Mesendoderm (in vitro differentiated cells): Measurements from ENCODE around the gene WDCP.

Experiments used
- DNase-seq: peaks from one replicate; pipeline ENCODE4 v3.0.0; 2013
- H2AK5ac ChIP-seq: 2 replicates; pipeline ENCODE4 v1.6.1; 2013; ENCODE audit warnings: low read length, inconsistent platforms
- H2BK120ac ChIP-seq: 2 replicates; pipeline ENCODE4 v1.6.1; 2013; ENCODE audit warnings: low read depth, mild to moderate bottlenecking, low read length, moderate library complexity, mixed read lengths
- H2BK15ac ChIP-seq: replicated peaks from 2 replicates; pipeline ENCODE4 v1.6.1; 2013; ENCODE audit warnings: low read depth, mild to moderate bottlenecking, moderate library complexity
- H2BK5ac ChIP-seq: 2 replicates; pipeline ENCODE4 v1.6.1; 2013; ENCODE audit warnings: low read length, inconsistent platforms
- H3K18ac ChIP-seq: 2 replicates; pipeline ENCODE4 v1.6.1; 2013; ENCODE audit warnings: mild to moderate bottlenecking, low read length, mixed read lengths
- H3K23ac ChIP-seq: one replicate; pipeline ENCODE4 v1.6.1; 2013; ENCODE audit warnings: low read length
- H3K27ac ChIP-seq: 2 replicates; pipeline ENCODE4 v1.5.1; 2013; ENCODE audit warnings: low read depth, mild to moderate bottlenecking, inconsistent platforms, low read length, moderate library complexity
- H3K27me3 ChIP-seq: 2 replicates; pipeline ENCODE4 v1.6.1; 2013; ENCODE audit warnings: low read length, control low read depth, mild to moderate bottlenecking, inconsistent platforms; ENCODE audit not compliant: insufficient read depth, poor library complexity
- H3K36me3 ChIP-seq: 2 replicates; pipeline ENCODE4 v1.6.1; 2013; ENCODE audit warnings: low read length, inconsistent platforms; ENCODE audit not compliant: control insufficient read depth, insufficient read depth
- H3K4ac ChIP-seq: one replicate; pipeline ENCODE4 v1.6.1; 2013; ENCODE audit warnings: low read depth, mild to moderate bottlenecking, low read length, moderate library complexity
- H3K4me1 ChIP-seq: 2 replicates; pipeline ENCODE4 v1.6.1; 2013; ENCODE audit warnings: low read depth, low read length, inconsistent platforms; ENCODE audit not compliant: control insufficient read depth
- H3K4me2 ChIP-seq: 2 replicates; pipeline ENCODE4 v1.6.1; 2013; ENCODE audit warnings: low read length
- H3K4me3 ChIP-seq: 2 replicates; pipeline ENCODE4 v1.5.1; 2013; ENCODE audit warnings: mild to moderate bottlenecking, low read length
- H3K56ac ChIP-seq: one replicate; pipeline ENCODE4 v1.6.1; 2013; ENCODE audit warnings: low read length
- H3K79me1 ChIP-seq: 2 replicates; pipeline ENCODE4 v1.6.1; 2013; ENCODE audit warnings: low read length, inconsistent platforms
- H3K79me2 ChIP-seq: 2 replicates; pipeline ENCODE4 v1.6.1; 2013; ENCODE audit warnings: mild to moderate bottlenecking, low read length; ENCODE audit not compliant: control insufficient read depth, insufficient read depth
- H3K9ac ChIP-seq: 2 replicates; pipeline ENCODE4 v1.6.1; 2013; ENCODE audit warnings: low read length, inconsistent platforms
- H4K5ac ChIP-seq: one replicate; pipeline ENCODE4 v1.6.1; 2013; ENCODE audit warnings: low read length
- H4K8ac ChIP-seq: one replicate; pipeline ENCODE4 v1.6.1; 2013; ENCODE audit warnings: low read depth, mild to moderate bottlenecking, control low read depth, low read length, moderate library complexity
- WGBS: extraction: QIAGEN DNeasy Blood & Tissue Kit; methylation state at CpG from one replicate; pipeline ENCODE4 v1.1.7; 2013; ENCODE audit warnings: low lambda C conversion rate, missing lambda C conversion rate; ENCODE audit not compliant: insufficient coverage; ENCODE audit errors: extremely low coverage; 5-methylcytosine and 5-hydroxymethylcytosine counted together

WDCP gene

DNA sequence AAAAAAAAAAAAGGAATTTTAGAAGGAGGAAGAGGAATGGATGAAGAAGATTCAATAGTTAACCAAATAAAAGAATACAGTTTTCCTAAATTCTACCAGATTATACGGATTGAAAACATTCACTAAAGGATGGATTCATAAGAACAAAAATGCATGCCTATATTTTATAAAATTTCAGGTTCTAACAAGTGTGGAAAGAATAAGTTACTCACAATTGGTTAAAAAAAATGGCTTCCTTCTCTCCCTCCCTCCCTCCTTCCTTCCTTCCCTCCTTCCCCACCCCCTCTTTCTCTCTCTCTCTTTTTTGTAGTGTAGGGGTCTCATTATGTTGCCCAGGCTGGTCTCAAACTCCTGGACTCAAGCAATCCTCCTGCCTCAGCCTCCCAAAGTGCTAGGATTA is 39.0 kb upstream of the WDCP start:
- no peak overlapping the region for H3K18ac ChIP-seq
- H3K79me1 ChIP-seq = no peaks in the 10 kb centered on the region
- H3K79me2 ChIP-seq = no peaks in the 10 kb centered on the region
- no peak overlapping the region for H3K4me3 ChIP-seq
- peaks cover 3% of the 10 kb centered on the region for H3K4me1 ChIP-seq
- no peak overlapping the region for H3K23ac ChIP-seq
- H2BK15ac ChIP-seq = no peak overlapping the region
- no peak overlapping the region for H3K4ac ChIP-seq
- no peak overlapping the region for H3K9ac ChIP-seq
- no peak overlapping the region for H2BK120ac ChIP-seq
- H4K5ac ChIP-seq = no peak overlapping the region
- DNase-seq = no peak
- no CpG with 5 or more reads among the region's 1 CpG for WGBS
- no peak overlapping the region for H2AK5ac ChIP-seq
- H4K8ac ChIP-seq = no peak overlapping the region
- H3K27ac ChIP-seq = no peak overlapping the region
- no peak overlapping the region for H3K4me2 ChIP-seq
- peaks cover 1% of the 10 kb centered on the region for H3K36me3 ChIP-seq
- H2BK5ac ChIP-seq = no peak overlapping the region
- no peaks in the 10 kb centered on the region for H3K27me3 ChIP-seq
- H3K56ac ChIP-seq = no peak overlapping the region

- peaks cover 3% of the 10 kb centered on the region for H3K4me1 ChIP-seq
- H2BK120ac ChIP-seq = no peak overlapping the region
- no peaks in the 10 kb centered on the region for H3K79me2 ChIP-seq
- H3K18ac ChIP-seq = peak overlapping the region; percentile 65
- peak overlapping the region; percentile 92 for H3K56ac ChIP-seq
- H2BK5ac ChIP-seq = no peak overlapping the region
- no peak overlapping the region for H3K23ac ChIP-seq
- no peak overlapping the region for H3K4ac ChIP-seq
- H4K5ac ChIP-seq = no peak overlapping the region
- H3K9ac ChIP-seq = peak overlapping the region; percentile 78
- peak overlapping the region; percentile 90 for H3K27ac ChIP-seq
- no peak for DNase-seq
- WGBS = no CpG with 5 or more reads among the region's 11 CpGs
- peak overlapping the region; percentile 49 for H3K4me3 ChIP-seq
- no peak overlapping the region for H2AK5ac ChIP-seq
- H3K4me2 ChIP-seq = peak overlapping the region; percentile 45
- no peak overlapping the region for H4K8ac ChIP-seq
- H3K27me3 ChIP-seq = no peaks in the 10 kb centered on the region
- peaks cover 1% of the 10 kb centered on the region for H3K36me3 ChIP-seq
- H3K79me1 ChIP-seq = no peaks in the 10 kb centered on the region
- no peak overlapping the region for H2BK15ac ChIP-seq
These were observed 38.0 kb upstream of the WDCP start for GRCh38 chr2:24085200-24085489.

DNA sequence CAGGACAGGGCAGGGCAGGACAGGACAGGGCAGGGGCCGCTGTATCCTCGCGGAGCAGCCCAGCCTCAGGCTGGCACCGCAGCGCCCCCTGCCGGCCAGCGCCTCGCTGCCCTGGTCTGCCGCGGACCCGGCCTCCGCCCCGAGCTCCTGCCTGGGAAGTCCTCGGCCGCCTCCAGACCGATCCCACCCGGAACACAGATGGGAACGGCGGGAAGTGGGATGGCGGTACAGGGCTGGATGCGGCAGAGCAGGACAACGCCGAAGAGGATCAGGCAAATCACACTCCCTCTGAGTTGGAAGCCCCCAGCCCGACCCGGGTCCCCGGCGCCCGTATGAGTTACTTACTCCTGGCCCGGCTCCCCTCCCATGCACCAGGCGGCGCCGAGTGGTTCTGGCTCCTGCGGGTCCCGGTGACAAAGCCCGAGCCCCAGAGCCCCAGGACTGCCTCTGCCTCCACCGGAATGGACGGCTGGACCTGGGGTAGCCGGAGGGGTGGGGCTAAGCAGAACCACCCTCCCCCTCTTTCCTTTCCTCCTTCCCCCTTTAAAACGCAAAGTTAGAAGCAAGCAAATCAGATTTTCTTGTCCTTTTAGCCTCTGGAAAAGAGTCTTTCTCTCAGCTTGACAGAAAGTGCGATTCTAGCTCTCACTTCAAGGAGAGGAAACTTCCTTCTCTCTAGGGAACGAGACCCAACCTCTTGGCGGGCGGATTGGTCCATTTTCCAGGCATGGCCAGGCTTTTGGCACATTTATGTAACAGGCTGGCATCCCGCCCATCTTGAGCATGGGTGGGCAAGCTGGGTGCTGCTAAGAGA is 37.4 kb upstream of the WDCP start, which contains the start of gene TP53I3:
Gene TP53I3, minus strand, starts transcription at position 449 of the 814 bp plus-strand sequence. CDS start 508 bp downstream, outside the sequence.
- Histone ChIP-seq H3K27ac (peak within 1 kb of the TSS; percentile 90), H3K79me2 (no peaks in the 10 kb centered on the region), H2BK15ac (no peak within 1 kb of the TSS), H2AK5ac (no peak within 1 kb of the TSS), H2BK120ac (no peak within 1 kb of the TSS), H2BK5ac (peak within 1 kb of the TSS; percentile 81), H3K27me3 (no peaks in the 10 kb centered on the region), H4K8ac (no peak within 1 kb of the TSS), H3K9ac (peak within 1 kb of the TSS; percentile 78), H3K4me3 (peak within 1 kb of the TSS; percentile 54), H3K18ac (peak within 1 kb of the TSS; percentile 65), H4K5ac (peak within 1 kb of the TSS; percentile 85), H3K4me1 (peaks cover 3% of the 10 kb centered on the region), H3K4me2 (peak within 1 kb of the TSS; percentile 65), H3K56ac (peak within 1 kb of the TSS; percentile 95), H3K23ac (peak within 1 kb of the TSS; percentile 82), H3K36me3 (peaks cover 1% of the 10 kb centered on the region), H3K4ac (peak within 1 kb of the TSS; percentile 1), H3K79me1 (no peaks in the 10 kb centered on the region)
- peak; percentile 95 for DNase-seq
- no CpG with 5 or more reads among the region's 44 CpGs for WGBS

- Histone ChIP-seq H2BK120ac (no peak overlapping the region), H3K4me2 (peak overlapping the region; percentile 65), H3K4me3 (peak overlapping the region; percentile 54), H3K4ac (peak overlapping the region; percentile 46), H3K23ac (peak overlapping the region; percentile 82), H3K56ac (peak overlapping the region; percentile 95), H4K8ac (no peak overlapping the region), H4K5ac (peak overlapping the region; percentile 85), H2AK5ac (peak overlapping the region; percentile 64), H3K79me2 (no peaks in the 10 kb centered on the region), H3K36me3 (peaks cover 1% of the 10 kb centered on the region), H2BK15ac (no peak overlapping the region), H3K4me1 (peaks cover 3% of the 10 kb centered on the region), H3K79me1 (no peaks in the 10 kb centered on the region), H3K9ac (peak overlapping the region; percentile 78), H3K27ac (peak overlapping the region; percentile 90), H3K18ac (peak overlapping the region; percentile 13), H2BK5ac (peak overlapping the region; percentile 81), H3K27me3 (no peaks in the 10 kb centered on the region)
- peak; percentile 95 for DNase-seq
- WGBS = no CpG with 5 or more reads among the region's 30 CpGs
These were observed 36.6 kb upstream of the WDCP start for GRCh38 chr2:24083567-24084385.

- no CpG with 5 or more reads among the region's 8 CpGs for WGBS
- H2BK5ac ChIP-seq = no peak overlapping the region
- H3K4me1 ChIP-seq = peaks cover 3% of the 10 kb centered on the region
- H2BK15ac ChIP-seq = no peak overlapping the region
- H3K23ac ChIP-seq = no peak overlapping the region
- no peaks in the 10 kb centered on the region for H3K27me3 ChIP-seq
- peaks cover 1% of the 10 kb centered on the region for H3K36me3 ChIP-seq
- no peaks in the 10 kb centered on the region for H3K79me1 ChIP-seq
- H3K4me3 ChIP-seq = no peak overlapping the region
- peak overlapping the region; percentile 90 for H3K27ac ChIP-seq
- peak overlapping the region; percentile 46 for H3K4ac ChIP-seq
- peak overlapping the region; percentile 95 for H3K56ac ChIP-seq
- peak overlapping the region; percentile 64 for H2AK5ac ChIP-seq
- H2BK120ac ChIP-seq = no peak overlapping the region
- H3K18ac ChIP-seq = peak overlapping the region; percentile 12
- DNase-seq = no peak
- H3K79me2 ChIP-seq = no peaks in the 10 kb centered on the region
- peak overlapping the region; percentile 85 for H4K5ac ChIP-seq
- peak overlapping the region; percentile 65 for H3K4me2 ChIP-seq
- H4K8ac ChIP-seq = no peak overlapping the region
- H3K9ac ChIP-seq = peak overlapping the region; percentile 78
These were observed 35.8 kb upstream of the WDCP start for GRCh38 chr2:24082787-24083566.
